SKM-1 treated with dmso at 0.1 percent for 144 hours (cell line): Measurements from ENCODE around the gene GRK1.
A peak's percentile ranks its signal among the peaks of the same experiment; 100 is the strongest.
"Not testable (repeated sequence)": the region's sequence is repeated elsewhere in the genome, so short reads cannot be mapped to it uniquely, and the experiment has no call there.

Experiments
- DNase-seq: peaks from one replicate; lab custom pipeline; 2025; ENCODE audit not compliant: unreplicated experiment; lab: John Stamatoyannopoulos, UW

GRK1 gene

GRCh38 chr13:113742000-113742441 lies 75.0 kb downstream of the GRK1 start:
- peak; percentile 69 for DNase-seq

- no peak for DNase-seq
Measured at GRCh38 chr13:113742445-113743120, 75.6 kb downstream of the GRK1 start.

GRCh38 chr13:113743366-113744195 lies 76.6 kb downstream of the GRK1 start:
- no peak for DNase-seq

- DNase-seq, result no peak
Measured at GRCh38 chr13:113744197-113745000, 77.4 kb downstream of the GRK1 start.

- DNase-seq, result no peak
Measured at GRCh38 chr13:113745059-113745458, 78.0 kb downstream of the GRK1 start.

GRCh38 chr13:113745500-113746142 lies 78.6 kb downstream of the GRK1 start:
- not testable (repeated sequence) for DNase-seq

- DNase-seq, result no peak
Measured at GRCh38 chr13:113746143-113746525, 79.1 kb downstream of the GRK1 start.

- no peak for DNase-seq
Measured at GRCh38 chr13:113746671-113747070, 79.7 kb downstream of the GRK1 start.

- DNase-seq, result no peak
Measured at GRCh38 chr13:113747291-113747833, 80.3 kb downstream of the GRK1 start.

- no peak for DNase-seq
Measured at GRCh38 chr13:113748101-113748861, 81.3 kb downstream of the GRK1 start.

GRCh38 chr13:113748862-113749451 lies 81.9 kb downstream of the GRK1 start:
- no peak for DNase-seq

GRCh38 chr13:113749507-113749906 lies 82.5 kb downstream of the GRK1 start:
- no peak for DNase-seq

GRCh38 chr13:113749967-113750366 lies 82.9 kb downstream of the GRK1 start:
- DNase-seq, result no peak

- no peak for DNase-seq
Measured at GRCh38 chr13:113750554-113751399, 83.8 kb downstream of the GRK1 start.

- DNase-seq, result no peak
Measured at GRCh38 chr13:113751491-113751890, 84.5 kb downstream of the GRK1 start.

GRCh38 chr13:113752211-113752986 lies 85.4 kb downstream of the GRK1 start:
- DNase-seq, result not testable (repeated sequence)

GRCh38 chr13:113753171-113753570 lies 86.2 kb downstream of the GRK1 start:
- DNase-seq, result no peak

- no peak for DNase-seq
Measured at GRCh38 chr13:113754242-113754641, 87.2 kb downstream of the GRK1 start.
